GM18498 (cell line): ENCODE measurements around the gene EFHD2.
"Not testable (repeated sequence)": the region's sequence is repeated elsewhere in the genome, so short reads cannot be mapped to it uniquely, and the experiment has no call there.

Experiments used
- ATAC-seq: cut with Tn5 transposase; IDR thresholded peaks from one replicate; pipeline ENCODE4 v1.9.1; 2021; ENCODE audit warnings: mild to moderate bottlenecking, moderate library complexity; ENCODE audit not compliant: unreplicated experiment

The EFHD2 gene

GRCh38 chr1:15409388-15410222 lies at the start of gene EFHD2:
TSS of gene EFHD2 (plus strand) at chr1:15409888. CDS start at chr1:15409972, 84 bp downstream.
- peak; percentile 80 for ATAC-seq

- ATAC-seq = no peak
Measured at GRCh38 chr1:15360700-15361099, 49.0 kb upstream of the EFHD2 start.

GRCh38 chr1:15362096-15362736 lies 47.5 kb upstream of the EFHD2 start:
- ATAC-seq = no peak

GRCh38 chr1:15362737-15363128 lies 47.0 kb upstream of the EFHD2 start:
- ATAC-seq = no peak

- ATAC-seq = no peak
Measured at GRCh38 chr1:15364740-15365139, 44.9 kb upstream of the EFHD2 start.

- ATAC-seq = no peak
Measured at GRCh38 chr1:15368888-15369287, 40.8 kb upstream of the EFHD2 start.

GRCh38 chr1:15370268-15370667 lies 39.4 kb upstream of the EFHD2 start:
- ATAC-seq = no peak

GRCh38 chr1:15370781-15371520 lies 38.7 kb upstream of the EFHD2 start:
- no peak for ATAC-seq

GRCh38 chr1:15371610-15372545 lies 37.8 kb upstream of the EFHD2 start:
- no peak for ATAC-seq

GRCh38 chr1:15378729-15379128 lies 31.0 kb upstream of the EFHD2 start:
- ATAC-seq = no peak

- ATAC-seq = not testable (repeated sequence)
Measured at GRCh38 chr1:15379151-15379550, 30.5 kb upstream of the EFHD2 start.

- no peak for ATAC-seq
Measured at GRCh38 chr1:15380601-15381508, 28.8 kb upstream of the EFHD2 start.

GRCh38 chr1:15381805-15382204 lies 27.9 kb upstream of the EFHD2 start:
- ATAC-seq = no peak

GRCh38 chr1:15382601-15383518 lies 26.8 kb upstream of the EFHD2 start:
- ATAC-seq = no peak

GRCh38 chr1:15383810-15384209 lies 25.9 kb upstream of the EFHD2 start:
- ATAC-seq = no peak

GRCh38 chr1:15384301-15384901 lies 25.3 kb upstream of the EFHD2 start:
- ATAC-seq = peak; percentile 86

- no peak for ATAC-seq
Measured at GRCh38 chr1:15385420-15385819, 24.3 kb upstream of the EFHD2 start.

- no peak for ATAC-seq
Measured at GRCh38 chr1:15386164-15386749, 23.4 kb upstream of the EFHD2 start.
